MM.1S (cell line): ENCODE data around the gene CEP63.

Source experiments
- EZH2 ChIP-seq: fragments of 300-600 bp; sonication (generic); optimal IDR thresholded peaks from 2 replicates; pipeline ENCODE3; 2017; ENCODE audit warnings: low read depth, mild to moderate bottlenecking, antibody characterized with exemption, low read length, mixed read lengths
- EZH2phosphoT487 ChIP-seq: fragments of 300-600 bp; sonication (generic); IDR thresholded peaks from 2 replicates; pipeline ENCODE4 v1.6.1; 2018; ENCODE audit warnings: antibody characterized with exemption, low read length
- TF ChIP-seq, protein P1 (sequence below): fragments of 300-600 bp; sonication (generic); IDR thresholded peaks from 2 replicates; pipeline ENCODE4 v1.5.1; 2016; ENCODE audit warnings: antibody characterized with exemption, low read length, mixed read lengths

DNA sequence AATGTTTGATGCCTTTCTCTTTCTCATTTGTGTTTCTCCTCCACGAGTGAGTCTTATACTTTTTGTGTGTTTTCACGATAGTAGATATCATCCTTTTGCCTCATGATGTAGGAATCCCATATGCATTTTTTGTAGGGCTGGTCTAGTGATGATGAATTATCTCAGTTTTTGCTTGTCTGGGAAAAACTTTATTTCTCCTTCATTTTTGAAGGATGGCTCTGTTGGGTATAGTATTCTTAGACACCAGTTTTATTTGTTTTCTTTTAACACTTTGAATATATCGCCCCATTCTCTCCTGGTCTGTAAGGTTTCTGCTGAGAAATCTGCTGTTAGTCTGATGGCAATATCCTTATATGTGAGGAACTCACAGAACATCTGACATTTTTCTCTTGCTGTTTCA lies 18.3 kb downstream of the CEP63 start:
- TF ChIP-seq, protein P1, sequence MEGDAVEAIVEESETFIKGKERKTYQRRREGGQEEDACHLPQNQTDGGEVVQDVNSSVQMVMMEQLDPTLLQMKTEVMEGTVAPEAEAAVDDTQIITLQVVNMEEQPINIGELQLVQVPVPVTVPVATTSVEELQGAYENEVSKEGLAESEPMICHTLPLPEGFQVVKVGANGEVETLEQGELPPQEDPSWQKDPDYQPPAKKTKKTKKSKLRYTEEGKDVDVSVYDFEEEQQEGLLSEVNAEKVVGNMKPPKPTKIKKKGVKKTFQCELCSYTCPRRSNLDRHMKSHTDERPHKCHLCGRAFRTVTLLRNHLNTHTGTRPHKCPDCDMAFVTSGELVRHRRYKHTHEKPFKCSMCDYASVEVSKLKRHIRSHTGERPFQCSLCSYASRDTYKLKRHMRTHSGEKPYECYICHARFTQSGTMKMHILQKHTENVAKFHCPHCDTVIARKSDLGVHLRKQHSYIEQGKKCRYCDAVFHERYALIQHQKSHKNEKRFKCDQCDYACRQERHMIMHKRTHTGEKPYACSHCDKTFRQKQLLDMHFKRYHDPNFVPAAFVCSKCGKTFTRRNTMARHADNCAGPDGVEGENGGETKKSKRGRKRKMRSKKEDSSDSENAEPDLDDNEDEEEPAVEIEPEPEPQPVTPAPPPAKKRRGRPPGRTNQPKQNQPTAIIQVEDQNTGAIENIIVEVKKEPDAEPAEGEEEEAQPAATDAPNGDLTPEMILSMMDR: no peak
- TF ChIP-seq EZH2phosphoT487 (no peak), EZH2 (no peak)
